WI38 (cell line): Measurements from ENCODE around the gene PRRC1.

Experiments used
- H3K4me3 ChIP-seq: 2 replicates; pipeline ENCODE4 v1.5.1; 2011; ENCODE audit warnings: low read depth, mild to moderate bottlenecking, control low read depth, low read length
- TF ChIP-seq, protein P1 (sequence below): IDR thresholded peaks from 2 replicates; pipeline ENCODE4 v1.5.1; 2012; ENCODE audit warnings: low read depth, mild to moderate bottlenecking, control low read depth, low read length

The PRRC1 gene

GRCh38 chr5:127589309-127590030 lies 72.0 kb downstream of the PRRC1 start:
- no peak overlapping the region for H3K4me3 ChIP-seq
- TF ChIP-seq, protein P1, sequence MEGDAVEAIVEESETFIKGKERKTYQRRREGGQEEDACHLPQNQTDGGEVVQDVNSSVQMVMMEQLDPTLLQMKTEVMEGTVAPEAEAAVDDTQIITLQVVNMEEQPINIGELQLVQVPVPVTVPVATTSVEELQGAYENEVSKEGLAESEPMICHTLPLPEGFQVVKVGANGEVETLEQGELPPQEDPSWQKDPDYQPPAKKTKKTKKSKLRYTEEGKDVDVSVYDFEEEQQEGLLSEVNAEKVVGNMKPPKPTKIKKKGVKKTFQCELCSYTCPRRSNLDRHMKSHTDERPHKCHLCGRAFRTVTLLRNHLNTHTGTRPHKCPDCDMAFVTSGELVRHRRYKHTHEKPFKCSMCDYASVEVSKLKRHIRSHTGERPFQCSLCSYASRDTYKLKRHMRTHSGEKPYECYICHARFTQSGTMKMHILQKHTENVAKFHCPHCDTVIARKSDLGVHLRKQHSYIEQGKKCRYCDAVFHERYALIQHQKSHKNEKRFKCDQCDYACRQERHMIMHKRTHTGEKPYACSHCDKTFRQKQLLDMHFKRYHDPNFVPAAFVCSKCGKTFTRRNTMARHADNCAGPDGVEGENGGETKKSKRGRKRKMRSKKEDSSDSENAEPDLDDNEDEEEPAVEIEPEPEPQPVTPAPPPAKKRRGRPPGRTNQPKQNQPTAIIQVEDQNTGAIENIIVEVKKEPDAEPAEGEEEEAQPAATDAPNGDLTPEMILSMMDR, result no peak

DNA sequence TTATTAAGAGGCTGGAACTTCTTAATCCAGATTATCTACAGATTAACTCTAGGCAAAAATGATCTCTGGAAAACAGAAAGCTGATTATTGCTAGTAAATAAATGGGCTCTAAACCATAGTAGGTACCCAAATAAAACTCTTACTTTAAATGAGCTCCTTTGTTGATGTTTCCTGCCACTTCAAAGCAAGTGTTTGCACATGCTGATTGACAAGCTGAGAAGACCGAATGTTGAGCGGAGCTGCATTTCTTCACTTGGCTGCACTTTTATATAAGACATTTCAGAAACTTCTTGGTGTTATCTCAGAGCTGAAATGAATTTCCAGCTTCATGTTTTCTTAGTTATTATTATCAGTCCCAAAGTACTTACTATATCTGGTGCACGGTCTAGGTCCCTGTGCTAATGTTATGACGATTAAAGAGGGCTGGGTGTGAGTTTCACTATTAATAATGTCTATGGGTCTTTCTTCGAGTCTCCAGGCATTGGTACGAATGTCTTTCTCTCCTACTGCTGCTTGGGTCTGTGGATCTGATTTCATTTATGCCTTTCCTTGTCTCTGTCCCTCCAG lies 72.8 kb downstream of the PRRC1 start:
- H3K4me3 ChIP-seq, result no peak overlapping the region
- TF ChIP-seq, protein P1, result no peak

GRCh38 chr5:127595484-127596368 lies 78.3 kb downstream of the PRRC1 start:
- no peak overlapping the region for H3K4me3 ChIP-seq
- TF ChIP-seq, protein P1, result no peak

DNA sequence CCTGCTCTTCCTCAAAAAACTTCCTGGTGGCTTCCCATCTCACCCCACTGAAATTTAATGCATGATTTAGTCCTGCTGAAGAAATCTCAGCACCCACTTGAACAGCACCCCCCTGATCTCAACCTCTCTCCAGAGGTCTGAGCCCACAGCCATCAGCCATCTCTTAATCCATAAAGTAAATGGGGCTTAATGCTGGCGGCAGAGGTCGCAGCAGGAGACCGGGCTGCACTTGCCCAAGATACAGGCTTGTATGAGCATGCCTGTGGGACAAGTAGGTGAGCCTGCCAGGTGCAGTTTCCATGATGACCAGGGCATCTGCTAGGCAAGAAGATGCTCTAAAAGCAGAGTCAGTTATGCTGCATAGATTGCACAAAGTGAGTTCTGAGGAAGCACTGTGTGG lies 79.1 kb downstream of the PRRC1 start:
- TF ChIP-seq, protein P1, result no peak
- no peak overlapping the region for H3K4me3 ChIP-seq

- no peak overlapping the region for H3K4me3 ChIP-seq
- TF ChIP-seq, protein P1, result no peak
These were observed 81.9 kb downstream of the PRRC1 start for GRCh38 chr5:127599320-127599719.

DNA sequence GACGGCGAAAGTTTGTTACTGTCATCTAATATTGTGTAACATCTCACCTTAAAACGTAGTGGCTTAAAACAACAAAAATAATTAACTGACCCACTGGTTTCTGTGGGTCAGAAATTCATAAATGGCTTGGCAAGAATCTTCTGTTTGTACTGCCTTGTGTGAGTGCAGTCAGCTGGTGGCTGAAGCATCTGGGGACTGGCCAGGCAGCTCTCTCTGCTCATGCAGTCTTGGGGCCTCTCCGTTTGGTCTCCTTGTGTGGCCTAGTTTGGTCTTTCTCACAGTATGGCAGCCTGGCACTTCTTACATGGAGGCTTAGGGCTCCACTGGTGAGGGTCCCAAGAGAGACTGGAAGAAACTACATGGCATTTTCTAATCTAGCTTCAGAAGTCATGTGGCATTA lies 82.4 kb downstream of the PRRC1 start:
- TF ChIP-seq, protein P1, result no peak
- H3K4me3 ChIP-seq, result no peak overlapping the region
